Measurements from ENCODE around the gene ZFX.

ZFX gene

GRCh38 chrX:24241822-24242648 is 92.5 kb downstream of the ZFX start:
- peak; percentile 26 for DNase-seq (ENCODE audit: low spot score)

GRCh38 chrX:24242649-24243175 is 93.2 kb downstream of the ZFX start:
- no peak for DNase-seq (ENCODE audit: low spot score)

GRCh38 chrX:24243188-24243587 is 93.7 kb downstream of the ZFX start:
- DNase-seq (ENCODE audit: low spot score) = no peak

- no peak for DNase-seq (ENCODE audit: low spot score)
Observed at GRCh38 chrX:24243692-24244091, 94.2 kb downstream of the ZFX start.

- no peak for DNase-seq (ENCODE audit: low spot score)
Observed at GRCh38 chrX:24245202-24245601, 95.7 kb downstream of the ZFX start.

- DNase-seq (ENCODE audit: low spot score) = no peak
Observed at GRCh38 chrX:24248042-24248441, 98.5 kb downstream of the ZFX start.

- no peak for DNase-seq (ENCODE audit: low spot score)
Observed at GRCh38 chrX:24253030-24253429, 103.5 kb downstream of the ZFX start.

GRCh38 chrX:24253469-24253868 is 103.9 kb downstream of the ZFX start:
- no peak for DNase-seq (ENCODE audit: low spot score)

GRCh38 chrX:24257011-24257410 is 107.5 kb downstream of the ZFX start:
- DNase-seq (ENCODE audit: low spot score) = no peak

GRCh38 chrX:24259544-24260240 is 110.2 kb downstream of the ZFX start:
- DNase-seq (ENCODE audit: low spot score) = peak; percentile 10

- DNase-seq (ENCODE audit: low spot score) = no peak
Observed at GRCh38 chrX:24260842-24261550, 111.5 kb downstream of the ZFX start.

- no peak for DNase-seq (ENCODE audit: low spot score)
Observed at GRCh38 chrX:24262309-24262708, 112.8 kb downstream of the ZFX start.

- DNase-seq (ENCODE audit: low spot score) = no peak
Observed at GRCh38 chrX:24264383-24264782, 114.9 kb downstream of the ZFX start.

Measured in CD4-positive, alpha-beta T cell treated with Interleukin-2 at 100 ng/mL for 4 hours (primary cell).